HG03095 (cell line): ENCODE data around the gene CCDC9B.

Experiments
- ATAC-seq: cut with Tn5 transposase; IDR thresholded peaks from one replicate; pipeline ENCODE4 v1.9.1; 2021; ENCODE audit warnings: moderate library complexity; ENCODE audit not compliant: unreplicated experiment

CCDC9B gene

DNA sequence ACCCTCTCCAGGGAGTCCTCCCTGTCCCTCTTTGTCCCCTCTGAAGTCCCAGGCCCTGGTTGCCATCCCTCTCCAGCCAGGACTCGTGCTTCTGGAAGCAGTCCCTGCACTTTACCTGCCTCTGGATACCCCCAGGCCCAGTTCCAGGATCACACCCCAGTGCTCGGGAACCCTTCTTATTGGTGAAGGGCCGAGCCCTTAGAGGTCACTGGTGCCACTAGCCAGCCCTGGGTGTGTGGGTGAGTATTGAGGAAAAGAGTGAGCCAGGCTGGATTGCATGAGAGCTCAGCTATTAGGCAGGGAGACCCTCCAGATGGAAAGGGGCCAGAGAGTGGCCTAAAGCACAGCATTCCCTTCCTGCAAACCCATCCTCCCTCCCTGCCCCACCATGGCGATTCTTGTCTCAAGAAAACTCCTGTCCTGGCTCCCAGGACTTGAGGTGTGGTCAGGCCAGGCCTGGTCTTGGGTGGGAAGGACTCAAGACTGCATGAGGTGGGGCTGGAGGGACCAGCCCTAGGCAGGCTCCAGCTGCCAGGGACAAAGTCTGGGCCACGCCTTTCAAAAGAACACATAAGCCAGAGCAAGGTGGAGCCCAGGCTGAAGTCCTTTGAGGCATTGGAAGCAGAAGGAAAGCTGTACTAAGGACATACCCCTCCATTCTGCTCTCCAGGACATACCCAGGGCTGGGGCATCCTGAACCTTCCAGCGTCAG is 5.3 kb upstream of the CCDC9B start:
- no peak for ATAC-seq

GRCh38 chr15:40345225-40345866 is 4.6 kb upstream of the CCDC9B start:
- ATAC-seq, result no peak

GRCh38 chr15:40344631-40345120 is 3.9 kb upstream of the CCDC9B start:
- ATAC-seq, result no peak

DNA sequence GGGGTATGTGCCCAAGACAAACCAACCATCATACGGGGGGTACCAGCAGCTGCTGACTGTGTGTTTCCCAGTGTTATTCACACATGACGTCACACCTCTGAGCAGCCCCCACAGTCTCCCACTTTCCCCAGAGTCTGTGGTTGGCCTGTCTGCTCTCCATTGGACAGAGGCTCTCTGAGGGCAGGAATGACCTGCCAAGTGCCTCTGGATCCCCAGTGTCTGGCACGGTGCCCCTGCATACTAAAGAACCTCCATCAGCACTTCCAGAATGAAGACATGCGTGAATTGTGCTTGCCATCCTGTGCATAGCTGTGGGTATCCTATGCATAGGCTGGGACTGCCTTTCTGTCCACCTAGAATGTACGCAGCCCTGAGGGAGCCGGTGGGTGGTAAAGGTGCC is 3.5 kb upstream of the CCDC9B start:
- no peak for ATAC-seq

GRCh38 chr15:40343512-40343911 is 2.8 kb upstream of the CCDC9B start:
- ATAC-seq, result no peak

DNA sequence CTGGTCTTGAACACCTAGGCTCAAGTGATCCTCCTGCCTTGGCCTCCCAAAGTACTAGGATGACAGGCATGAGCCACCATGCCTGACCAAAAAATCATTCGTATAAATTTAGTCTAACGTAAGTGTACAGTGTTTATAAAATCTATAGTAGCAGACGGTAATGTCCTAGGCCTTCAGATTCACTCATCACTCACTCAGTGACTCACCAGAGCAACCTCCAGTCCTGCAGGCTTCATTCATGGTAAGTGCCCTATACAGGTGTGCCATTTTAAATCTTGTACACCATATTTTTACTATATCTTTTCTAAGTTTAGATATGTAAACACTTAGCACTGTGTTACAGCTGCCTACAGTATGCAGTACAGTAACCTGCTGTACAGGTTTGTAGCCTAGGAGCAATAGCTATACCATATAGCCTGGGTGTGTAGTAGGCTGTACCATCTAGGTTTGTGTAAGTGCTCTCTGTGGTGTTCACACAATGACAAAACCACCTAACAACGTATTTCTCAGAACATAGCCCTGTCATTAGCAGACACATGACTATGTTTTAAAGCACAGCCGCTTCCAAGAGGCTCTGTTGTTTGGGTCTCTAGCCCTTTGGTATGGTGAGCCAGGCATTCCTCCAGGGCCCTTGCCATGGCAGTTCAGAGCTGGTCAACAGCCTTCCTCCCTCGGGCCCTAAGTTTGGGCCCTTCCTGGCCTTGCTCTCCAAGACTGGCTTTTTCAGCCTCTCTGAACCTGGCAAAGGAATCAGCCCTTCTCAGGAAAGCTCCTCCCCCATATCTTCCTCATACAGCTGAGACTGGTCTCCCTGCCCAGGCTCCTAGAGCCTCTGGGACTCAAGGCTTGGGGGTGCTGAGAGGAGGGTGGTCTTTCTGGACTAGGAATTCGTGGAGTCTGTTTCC is 1.9 kb upstream of the CCDC9B start:
- no peak for ATAC-seq

- ATAC-seq, result no peak
Measured at GRCh38 chr15:40340038-40340739, 550 bp downstream of the CCDC9B start.

- no peak for ATAC-seq
Measured at GRCh38 chr15:40339621-40339945, 1.2 kb downstream of the CCDC9B start.

- no peak for ATAC-seq
Measured at GRCh38 chr15:40338921-40339620, 1.7 kb downstream of the CCDC9B start.

- no peak for ATAC-seq
Measured at GRCh38 chr15:40338041-40338657, 2.6 kb downstream of the CCDC9B start.

GRCh38 chr15:40337597-40337996 is 3.1 kb downstream of the CCDC9B start:
- ATAC-seq, result no peak

DNA sequence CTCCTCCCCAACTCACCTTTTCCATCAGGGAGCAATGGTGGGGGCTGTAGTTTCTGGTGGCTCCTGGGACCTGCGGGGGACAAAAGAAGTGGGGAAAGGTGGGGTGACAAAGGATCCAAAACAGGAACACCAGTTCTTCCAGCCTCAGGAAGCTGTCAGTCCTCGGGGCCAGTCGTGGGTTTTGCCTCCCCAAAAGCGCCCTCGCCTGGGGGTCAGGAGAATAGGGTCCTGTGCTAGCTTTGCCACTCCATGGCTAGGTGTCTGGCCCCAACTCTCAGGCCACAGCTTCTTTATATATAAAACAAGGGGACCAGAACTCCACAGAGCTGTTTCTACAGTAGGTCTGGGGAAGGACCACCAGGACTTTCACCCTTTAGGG is 4.0 kb downstream of the CCDC9B start:
- no peak for ATAC-seq

DNA sequence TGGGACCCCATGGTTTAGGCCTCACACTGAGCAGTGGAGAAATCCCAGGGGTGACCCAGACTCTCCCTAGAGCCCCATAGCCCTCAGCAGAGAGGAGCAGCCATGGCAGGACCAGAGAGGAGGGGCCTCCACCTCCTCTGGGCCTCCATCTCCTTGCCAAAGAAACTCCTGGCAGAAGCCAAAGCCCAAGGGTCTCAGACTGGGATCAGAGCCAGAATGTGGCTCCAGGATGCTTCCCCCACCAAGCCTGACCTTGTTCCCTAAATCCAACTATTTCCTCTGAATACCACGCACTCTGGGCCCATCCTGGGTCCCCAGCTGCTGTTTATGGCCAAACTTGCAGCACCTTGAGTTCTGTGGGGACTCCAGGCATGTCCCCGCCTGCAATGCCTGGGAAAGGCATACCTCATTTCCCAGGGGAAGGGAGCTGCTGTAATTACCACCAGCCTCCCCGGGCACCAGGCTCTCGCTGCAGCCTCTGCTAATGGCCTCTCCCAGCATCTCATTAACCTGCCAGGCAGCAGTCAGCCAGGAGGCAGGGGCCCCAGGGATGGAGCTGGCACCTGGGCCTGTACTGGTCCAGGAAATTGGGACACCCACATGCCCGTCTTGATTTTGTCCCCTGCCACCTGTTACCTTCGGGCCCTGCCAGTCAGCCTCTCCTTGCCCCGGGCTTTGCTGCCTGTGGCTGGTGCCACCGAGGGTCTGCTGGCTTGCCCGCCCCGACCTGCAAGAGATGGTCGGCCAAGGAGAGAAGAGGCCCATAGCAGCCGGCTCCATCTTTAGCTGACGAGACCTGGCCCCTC is 4.6 kb downstream of the CCDC9B start:
- no peak for ATAC-seq

- ATAC-seq, result no peak
Measured at GRCh38 chr15:40334941-40335795, 5.6 kb downstream of the CCDC9B start.

GRCh38 chr15:40334541-40334940 is 6.2 kb downstream of the CCDC9B start:
- no peak for ATAC-seq

DNA sequence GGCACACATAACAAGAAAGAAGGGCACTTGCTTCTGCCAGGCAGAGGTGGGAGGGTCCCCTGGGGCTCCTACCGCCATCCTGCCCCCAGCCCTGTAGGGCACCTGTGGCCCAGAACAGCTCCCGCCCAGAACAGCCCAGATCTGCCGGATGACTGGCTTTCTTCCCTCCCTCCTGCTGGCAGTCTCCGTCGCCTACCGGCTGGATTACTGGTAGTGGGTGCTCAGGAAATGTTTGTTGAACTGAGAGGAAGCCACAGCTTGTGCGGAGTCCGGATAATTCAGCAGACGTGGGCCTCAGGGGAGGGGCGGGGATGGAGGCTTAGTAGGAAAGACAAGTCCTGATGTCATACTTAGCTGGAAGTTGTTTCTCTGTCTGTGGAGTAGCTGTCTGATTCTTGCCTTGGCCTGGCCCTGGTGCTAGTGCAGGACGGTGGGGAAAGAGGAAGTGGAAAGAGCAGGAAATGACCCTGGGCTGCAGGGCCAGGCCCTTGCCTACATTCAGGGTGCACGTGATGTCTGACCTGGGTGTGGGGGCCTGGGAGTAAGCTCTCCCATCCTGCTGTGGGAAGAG is 6.7 kb downstream of the CCDC9B start:
- no peak for ATAC-seq

DNA sequence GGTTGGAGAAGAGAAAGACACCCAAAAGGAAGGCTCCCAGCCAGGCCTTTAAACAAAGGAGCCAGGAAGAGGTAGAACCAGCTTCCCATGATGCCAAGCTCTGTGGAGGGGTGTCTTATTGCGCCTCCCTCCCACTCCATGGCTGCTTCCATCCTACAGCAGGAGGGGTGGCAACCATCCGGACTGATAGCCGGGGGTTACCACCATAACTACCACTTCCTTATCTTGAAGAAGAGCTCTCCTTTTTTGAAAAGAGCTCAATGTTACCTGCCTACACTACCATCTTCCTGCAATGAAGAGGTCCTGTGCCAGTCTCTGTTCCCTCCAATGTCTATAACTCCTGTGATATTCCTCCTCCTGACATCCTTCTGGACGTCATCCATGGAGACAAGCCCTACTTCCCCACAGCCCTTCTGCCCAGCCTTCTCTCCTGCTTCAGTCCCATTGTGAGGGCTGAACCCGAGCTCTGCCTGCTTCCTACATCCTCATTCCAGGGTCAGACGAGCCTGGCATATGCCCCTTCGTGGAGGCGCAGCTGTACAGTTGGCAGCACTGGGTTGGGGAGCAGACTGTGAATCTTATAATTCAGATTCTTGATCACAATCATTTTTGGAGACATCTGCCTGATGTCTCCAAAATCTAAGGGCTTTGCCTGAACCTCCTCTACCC is 8.5 kb downstream of the CCDC9B start:
- no peak for ATAC-seq
